ENCODE results near the gene MYL4. TPM values are rescaled to one million over a fixed set of nuclear protein-coding genes. Genes with fewer than 3 reads are reported as not detected.

MYL4 gene
- total RNA-seq, 1 experiment from 2014 or later = 0.49 TPM

DNA sequence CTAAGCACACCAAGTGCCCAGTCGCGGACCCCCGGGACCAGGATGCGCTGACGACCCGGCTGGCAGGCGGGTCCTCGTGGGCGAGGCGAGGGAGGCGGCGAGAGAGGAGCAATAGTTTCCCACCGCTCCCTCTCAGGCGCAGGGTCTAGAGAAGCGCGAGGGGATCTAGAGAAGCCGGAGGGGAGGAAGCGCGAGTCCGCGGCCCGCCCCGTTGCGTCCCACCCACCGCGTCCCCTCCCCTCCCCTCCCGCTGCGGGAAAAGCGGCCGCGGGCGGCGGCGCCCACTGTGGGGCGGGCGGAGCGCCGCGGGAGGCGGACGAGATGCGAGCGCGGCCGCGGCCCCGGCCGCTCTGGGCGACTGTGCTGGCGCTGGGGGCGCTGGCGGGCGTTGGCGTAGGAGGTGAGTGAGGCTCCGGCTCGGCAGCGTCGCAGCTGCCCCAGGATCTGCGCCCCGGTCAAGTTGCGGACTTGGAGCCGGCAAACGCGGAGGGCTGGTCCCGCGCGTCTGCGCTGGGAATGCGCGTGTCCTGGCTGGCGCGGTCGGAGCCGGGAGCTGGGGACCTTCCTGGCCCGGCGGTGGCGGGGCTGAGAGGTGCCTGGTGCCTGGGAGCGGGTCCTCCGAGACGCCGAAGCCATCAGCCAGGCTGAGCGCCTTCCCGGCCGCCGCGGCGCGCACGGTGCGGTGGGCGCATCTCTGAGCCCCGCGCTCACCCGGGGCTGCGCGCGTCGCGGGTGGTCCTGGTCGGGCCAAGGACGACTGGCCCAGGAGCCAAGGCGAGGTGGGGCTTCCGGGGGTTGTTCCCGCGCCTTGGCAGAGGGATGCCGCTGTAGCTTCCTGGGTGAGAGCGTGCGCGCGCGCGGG, 44.6 kb downstream of the MYL4 start, which contains the start of gene ITGB3:
Gene ITGB3 (plus strand): TSS at position 287 of the 862 bp plus-strand sequence. CDS start 35 bp downstream, at position 322.
- in situ Hi-C loops (cut with HindIII; ENCODE audit: low pct_unique_long_range_greater_than_20kb, low sequenced_read_pairs) = no loop called here
- Histone ChIP-seq H3K9me3 (ENCODE audit: control insufficient read depth, insufficient read depth, low read depth, low read length) (no peaks in the 10 kb centered on the region), H3K27ac (ENCODE audit: low read length) (peak within 1 kb of the TSS; percentile 78), H3K4me1 (ENCODE audit: control insufficient read depth, insufficient read depth, low read length) (peaks cover 17% of the 10 kb centered on the region), H3K36me3 (ENCODE audit: control insufficient read depth, insufficient read depth, low read length) (no peaks in the 10 kb centered on the region), H3K4me3 (ENCODE audit: low read depth in 2 of 2, low read length in 2 of 2) (peak within 1 kb of the TSS; percentile 63 to 64), H3K27me3 (ENCODE audit: control insufficient read depth, insufficient read depth, low read length) (no peaks in the 10 kb centered on the region)
- peak; percentile 96 for ATAC-seq
- TF ChIP-seq, protein P1, sequence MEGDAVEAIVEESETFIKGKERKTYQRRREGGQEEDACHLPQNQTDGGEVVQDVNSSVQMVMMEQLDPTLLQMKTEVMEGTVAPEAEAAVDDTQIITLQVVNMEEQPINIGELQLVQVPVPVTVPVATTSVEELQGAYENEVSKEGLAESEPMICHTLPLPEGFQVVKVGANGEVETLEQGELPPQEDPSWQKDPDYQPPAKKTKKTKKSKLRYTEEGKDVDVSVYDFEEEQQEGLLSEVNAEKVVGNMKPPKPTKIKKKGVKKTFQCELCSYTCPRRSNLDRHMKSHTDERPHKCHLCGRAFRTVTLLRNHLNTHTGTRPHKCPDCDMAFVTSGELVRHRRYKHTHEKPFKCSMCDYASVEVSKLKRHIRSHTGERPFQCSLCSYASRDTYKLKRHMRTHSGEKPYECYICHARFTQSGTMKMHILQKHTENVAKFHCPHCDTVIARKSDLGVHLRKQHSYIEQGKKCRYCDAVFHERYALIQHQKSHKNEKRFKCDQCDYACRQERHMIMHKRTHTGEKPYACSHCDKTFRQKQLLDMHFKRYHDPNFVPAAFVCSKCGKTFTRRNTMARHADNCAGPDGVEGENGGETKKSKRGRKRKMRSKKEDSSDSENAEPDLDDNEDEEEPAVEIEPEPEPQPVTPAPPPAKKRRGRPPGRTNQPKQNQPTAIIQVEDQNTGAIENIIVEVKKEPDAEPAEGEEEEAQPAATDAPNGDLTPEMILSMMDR (IDR thresholded peaks at IDR 0.05) = peak; percentile 76
- TF ChIP-seq, protein P2, sequence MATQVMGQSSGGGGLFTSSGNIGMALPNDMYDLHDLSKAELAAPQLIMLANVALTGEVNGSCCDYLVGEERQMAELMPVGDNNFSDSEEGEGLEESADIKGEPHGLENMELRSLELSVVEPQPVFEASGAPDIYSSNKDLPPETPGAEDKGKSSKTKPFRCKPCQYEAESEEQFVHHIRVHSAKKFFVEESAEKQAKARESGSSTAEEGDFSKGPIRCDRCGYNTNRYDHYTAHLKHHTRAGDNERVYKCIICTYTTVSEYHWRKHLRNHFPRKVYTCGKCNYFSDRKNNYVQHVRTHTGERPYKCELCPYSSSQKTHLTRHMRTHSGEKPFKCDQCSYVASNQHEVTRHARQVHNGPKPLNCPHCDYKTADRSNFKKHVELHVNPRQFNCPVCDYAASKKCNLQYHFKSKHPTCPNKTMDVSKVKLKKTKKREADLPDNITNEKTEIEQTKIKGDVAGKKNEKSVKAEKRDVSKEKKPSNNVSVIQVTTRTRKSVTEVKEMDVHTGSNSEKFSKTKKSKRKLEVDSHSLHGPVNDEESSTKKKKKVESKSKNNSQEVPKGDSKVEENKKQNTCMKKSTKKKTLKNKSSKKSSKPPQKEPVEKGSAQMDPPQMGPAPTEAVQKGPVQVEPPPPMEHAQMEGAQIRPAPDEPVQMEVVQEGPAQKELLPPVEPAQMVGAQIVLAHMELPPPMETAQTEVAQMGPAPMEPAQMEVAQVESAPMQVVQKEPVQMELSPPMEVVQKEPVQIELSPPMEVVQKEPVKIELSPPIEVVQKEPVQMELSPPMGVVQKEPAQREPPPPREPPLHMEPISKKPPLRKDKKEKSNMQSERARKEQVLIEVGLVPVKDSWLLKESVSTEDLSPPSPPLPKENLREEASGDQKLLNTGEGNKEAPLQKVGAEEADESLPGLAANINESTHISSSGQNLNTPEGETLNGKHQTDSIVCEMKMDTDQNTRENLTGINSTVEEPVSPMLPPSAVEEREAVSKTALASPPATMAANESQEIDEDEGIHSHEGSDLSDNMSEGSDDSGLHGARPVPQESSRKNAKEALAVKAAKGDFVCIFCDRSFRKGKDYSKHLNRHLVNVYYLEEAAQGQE (IDR thresholded peaks at IDR 0.05; ENCODE audit: insufficient read depth in 1 of 2, low read depth in 2 of 2, low read length in 1 of 2) = no peak
- TF ChIP-seq SIN3A (IDR thresholded peaks at IDR 0.05; ENCODE audit: borderline replicate concordance, insufficient read depth, low read depth, low read length) (0 out of 2 replicates have a peak, but pooled peaks have one; percentile 32), POLR2AphosphoS5 (IDR thresholded peaks at IDR 0.05; ENCODE audit: low read depth, low read length) (0 out of 2 replicates have a peak, but pooled peaks have one; percentile 24)
- DNase-seq (ENCODE audit: low read depth, low spot score) = no peak
- POLR2A ChIA-PET = no interaction called here
- BruUV-seq (replicated peaks) = no TSS peak
- CTCF ChIA-PET = no interaction called here
- intact Hi-C loops (cut with micrococcal nuclease; ENCODE audit: unreplicated experiment) = no loop called here

DNA sequence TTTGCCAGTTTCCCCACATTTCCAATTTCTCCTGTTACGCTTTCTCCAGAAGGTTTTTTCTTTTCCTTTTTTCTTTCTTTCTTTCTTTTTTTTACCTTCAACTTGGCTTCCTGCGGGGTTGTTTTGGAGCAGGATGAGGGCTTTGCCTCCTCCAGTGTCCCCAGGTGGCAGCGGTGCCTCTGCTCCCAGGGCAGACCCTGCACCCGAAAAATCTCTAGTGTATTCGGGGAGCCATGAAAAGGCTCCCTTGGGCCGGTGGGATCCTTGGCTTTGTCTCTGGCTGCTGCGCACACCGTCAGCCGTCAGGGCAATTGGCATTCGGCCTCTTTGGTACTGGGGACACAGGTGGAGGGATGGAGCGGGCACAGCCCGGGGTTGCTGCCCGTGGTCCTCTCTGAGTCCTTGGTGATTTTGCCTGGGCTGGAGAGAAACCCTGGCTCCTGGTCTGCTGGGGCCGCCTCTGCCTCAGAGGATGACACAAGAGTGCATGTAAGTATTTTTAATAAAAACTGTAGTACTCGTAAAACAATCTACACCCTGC, 45.3 kb downstream of the MYL4 start:
- ChIA-PET CTCF (no interaction called here), POLR2A (no interaction called here)
- intact Hi-C loops (cut with micrococcal nuclease; ENCODE audit: unreplicated experiment) = no loop called here
- peak; percentile 20 for ATAC-seq
- H3K36me3 ChIP-seq (ENCODE audit: control insufficient read depth, insufficient read depth, low read length) = no peaks in the 10 kb centered on the region
- H3K9me3 ChIP-seq (ENCODE audit: control insufficient read depth, insufficient read depth, low read depth, low read length) = no peaks in the 10 kb centered on the region
- no peak for DNase-seq (ENCODE audit: low read depth, low spot score)
- BruUV-seq (replicated peaks) = no TSS peak
- TF ChIP-seq, protein P2 (IDR thresholded peaks at IDR 0.05; ENCODE audit: insufficient read depth in 1 of 2, low read depth in 2 of 2, low read length in 1 of 2) = no peak
- TF ChIP-seq POLR2AphosphoS5 (IDR thresholded peaks at IDR 0.05; ENCODE audit: low read depth, low read length) (no peak), SIN3A (IDR thresholded peaks at IDR 0.05; ENCODE audit: borderline replicate concordance, insufficient read depth, low read depth, low read length) (no peak), TCF7L2 (IDR thresholded peaks at IDR 0.05; ENCODE audit: low read depth, low read length) (no peak)
- TF ChIP-seq, protein P1 (IDR thresholded peaks at IDR 0.05) = no peak
- H3K27ac ChIP-seq (ENCODE audit: low read length) = peak overlapping the region; percentile 78
- peak overlapping the region; percentile 63 to 64 for H3K4me3 ChIP-seq (ENCODE audit: low read depth in 2 of 2, low read length in 2 of 2)
- no peaks in the 10 kb centered on the region for H3K27me3 ChIP-seq (ENCODE audit: control insufficient read depth, insufficient read depth, low read length)
- peaks cover 17% of the 10 kb centered on the region for H3K4me1 ChIP-seq (ENCODE audit: control insufficient read depth, insufficient read depth, low read length)
- in situ Hi-C loops (cut with HindIII; ENCODE audit: low pct_unique_long_range_greater_than_20kb, low sequenced_read_pairs) = no loop called here
